Keratinocyte (primary cell): Measurements from ENCODE around the gene CYBB. TPM values are rescaled to one million over a fixed set of nuclear protein-coding genes. Genes with fewer than 3 reads are reported as not detected.

Experiments used
- DNase-seq: peaks from one replicate; pipeline ENCODE4 v3.0.0-alpha.2; 2011; ENCODE audit warnings: low read depth, missing footprints, low spot score
- FAIRE-seq: peaks from 2 replicates; lab custom pipeline; 2011; peaks lifted over from hg19 to GRCh38; lab: Jason Lieb, UNC
- H2AFZ ChIP-seq: 2 replicates; pipeline ENCODE4 v1.6.0; 2012; ENCODE audit warnings: low read length, control low read depth, inconsistent platforms; ENCODE audit not compliant: control insufficient read depth
- H3K27ac ChIP-seq: 2 replicates; pipeline ENCODE4 v1.5.1; 2011; ENCODE audit warnings: low read length; ENCODE audit not compliant: control insufficient read depth, insufficient read depth
- H3K27me3 ChIP-seq: 3 replicates; pipeline ENCODE4 v1.6.0; 2011; ENCODE audit warnings: low read length; ENCODE audit not compliant: control insufficient read depth, insufficient read depth; ENCODE audit errors: extremely low read depth
- H3K36me3 ChIP-seq, 2 experiments: 2 replicates in 1 of 2; 3 replicates in 1 of 2; pipeline ENCODE4 v1.5.1; 2011; ENCODE audit warnings: low read length in 2 of 2, mild to moderate bottlenecking in 1 of 2; ENCODE audit not compliant: control insufficient read depth in 2 of 2, insufficient read depth in 2 of 2; ENCODE audit errors: extremely low read depth in 1 of 2
- H3K4me1 ChIP-seq: 3 replicates; pipeline ENCODE4 v1.5.1; 2011; ENCODE audit warnings: low read length; ENCODE audit not compliant: control insufficient read depth, insufficient read depth; ENCODE audit errors: extremely low read depth
- H3K4me2 ChIP-seq: 3 replicates; pipeline ENCODE4 v1.6.0; 2011; ENCODE audit warnings: low read depth, low read length; ENCODE audit not compliant: control insufficient read depth, insufficient read depth; ENCODE audit errors: extremely low read depth
- H3K4me3 ChIP-seq, 3 experiments: fragments of 200-600 bp in 1 of 3; sonication (generic) in 1 of 3; 2 replicates in 2 of 3; 3 replicates in 1 of 3; pipeline ENCODE4 v1.5.1; 2011 to 2016; ENCODE audit warnings: low read length in 3 of 3, mild to moderate bottlenecking in 3 of 3, control low read depth in 2 of 3, inconsistent platforms in 1 of 3, low read depth in 1 of 3, mixed read lengths in 1 of 3, mixed run types in 1 of 3, moderate library complexity in 1 of 3; ENCODE audit not compliant: control insufficient read depth in 2 of 3, insufficient read depth in 2 of 3; ENCODE audit errors: extremely low read depth in 1 of 3
- H3K79me2 ChIP-seq: 2 replicates; pipeline ENCODE4 v1.6.0; 2012; ENCODE audit warnings: low read length; ENCODE audit not compliant: control insufficient read depth, insufficient read depth
- H3K9ac ChIP-seq: 3 replicates; pipeline ENCODE4 v1.6.0; 2011; ENCODE audit warnings: low read length; ENCODE audit not compliant: control insufficient read depth, insufficient read depth; ENCODE audit errors: extremely low read depth
- H3K9me1 ChIP-seq: 3 replicates; pipeline ENCODE4 v1.6.0; 2011; ENCODE audit warnings: low read length; ENCODE audit not compliant: control insufficient read depth, insufficient read depth; ENCODE audit errors: extremely low read depth
- H3K9me3 ChIP-seq: 2 replicates; pipeline ENCODE4 v1.5.1; 2012; ENCODE audit warnings: low read depth, low read length; ENCODE audit not compliant: control insufficient read depth
- H4K20me1 ChIP-seq: 3 replicates; pipeline ENCODE4 v1.6.0; 2011; ENCODE audit warnings: low read length; ENCODE audit not compliant: control insufficient read depth, insufficient read depth; ENCODE audit errors: extremely low read depth
- EZH2 ChIP-seq: IDR thresholded peaks from one replicate; pipeline ENCODE4 v1.6.1; 2012; ENCODE audit warnings: inconsistent platforms, mild to moderate bottlenecking, low read length, moderate library complexity
- dilution Hi-C: fragments of 300-500 bp; cut with MboI; formaldehyde crosslinking; loops from one replicate; pipeline ENCODE4 v1.7.0; 2020; ENCODE audit warnings: low sequenced_read_pairs; ENCODE audit not compliant: extremely low pct_ligation_motif_present
- polyA plus RNA-seq, 5 experiments: library from polyadenylated mRNA; depleted of rRNA in 3 of 5; stranded (reverse) in 3 of 5; stranded (forward) in 1 of 5; unstranded in 1 of 5; fragments of >200 nt; gene quantifications; 1 replicate in 1 of 5; 2 replicates in 3 of 5; 3 replicates in 1 of 5; pipeline versions ENCODE4 v1.2.1 to v1.2.3, GENCODE V29; 2011 to 2012; ENCODE audit warnings: missing spikeins in 2 of 5, low read depth in 1 of 5, low replicate concordance in 1 of 5
- TF ChIP-seq, protein P1 (sequence below), 3 experiments: IDR thresholded peaks in 1 of 3; conservative IDR thresholded peaks in 1 of 3; optimal IDR thresholded peaks in 1 of 3; 2 replicates in 2 of 3; 3 replicates in 1 of 3; pipeline versions ENCODE3 to v1.5.1; 2011; ENCODE audit warnings: low read length in 3 of 3, mild to moderate bottlenecking in 3 of 3, moderate library complexity in 2 of 3, control low read depth in 1 of 3, inconsistent platforms in 1 of 3; ENCODE audit not compliant: insufficient read depth in 2 of 3; ENCODE audit errors: extremely low read depth in 1 of 3

Gene CYBB
- polyA plus RNA-seq, 1 donor (not counting 4 experiments of a cell fraction or from before 2014, with no cell fraction given): 0.03 TPM

GRCh38 chrX:37745835-37746217 lies 34.0 kb upstream of the CYBB start:
- dilution Hi-C loops: no loop called here
- Histone ChIP-seq H3K9me1 (no peaks in the 10 kb centered on the region), H3K4me3 (no peak overlapping the region), H3K27ac (no peak overlapping the region), H3K4me1 (no peaks in the 10 kb centered on the region), H3K9ac (no peak overlapping the region), H3K27me3 (no peaks in the 10 kb centered on the region), H3K36me3 (no peaks in the 10 kb centered on the region), H3K79me2 (no peaks in the 10 kb centered on the region), H3K9me3 (no peaks in the 10 kb centered on the region), H2AFZ (no peak overlapping the region), H4K20me1 (no peaks in the 10 kb centered on the region), H3K4me2 (no peak overlapping the region)
- TF ChIP-seq, protein P1, sequence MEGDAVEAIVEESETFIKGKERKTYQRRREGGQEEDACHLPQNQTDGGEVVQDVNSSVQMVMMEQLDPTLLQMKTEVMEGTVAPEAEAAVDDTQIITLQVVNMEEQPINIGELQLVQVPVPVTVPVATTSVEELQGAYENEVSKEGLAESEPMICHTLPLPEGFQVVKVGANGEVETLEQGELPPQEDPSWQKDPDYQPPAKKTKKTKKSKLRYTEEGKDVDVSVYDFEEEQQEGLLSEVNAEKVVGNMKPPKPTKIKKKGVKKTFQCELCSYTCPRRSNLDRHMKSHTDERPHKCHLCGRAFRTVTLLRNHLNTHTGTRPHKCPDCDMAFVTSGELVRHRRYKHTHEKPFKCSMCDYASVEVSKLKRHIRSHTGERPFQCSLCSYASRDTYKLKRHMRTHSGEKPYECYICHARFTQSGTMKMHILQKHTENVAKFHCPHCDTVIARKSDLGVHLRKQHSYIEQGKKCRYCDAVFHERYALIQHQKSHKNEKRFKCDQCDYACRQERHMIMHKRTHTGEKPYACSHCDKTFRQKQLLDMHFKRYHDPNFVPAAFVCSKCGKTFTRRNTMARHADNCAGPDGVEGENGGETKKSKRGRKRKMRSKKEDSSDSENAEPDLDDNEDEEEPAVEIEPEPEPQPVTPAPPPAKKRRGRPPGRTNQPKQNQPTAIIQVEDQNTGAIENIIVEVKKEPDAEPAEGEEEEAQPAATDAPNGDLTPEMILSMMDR (optimal IDR thresholded peaks at IDR 0.05 in 1 of 3, IDR thresholded peaks at IDR 0.05 in 1 of 3, conservative IDR thresholded peaks at IDR 0.05 in 1 of 3; ENCODE audit: extremely low read depth in 1 of 3, insufficient read depth in 2 of 3, low read length in 3 of 3): no peak
- TF ChIP-seq EZH2: no peak
- no peak for DNase-seq
- FAIRE-seq: no peak

GRCh38 chrX:37746218-37746941 lies 33.5 kb upstream of the CYBB start:
- Histone ChIP-seq H4K20me1 (no peaks in the 10 kb centered on the region), H3K4me3 (no peak overlapping the region), H3K4me2 (no peak overlapping the region), H3K79me2 (no peaks in the 10 kb centered on the region), H2AFZ (no peak overlapping the region), H3K9me3 (no peaks in the 10 kb centered on the region), H3K4me1 (no peaks in the 10 kb centered on the region), H3K9me1 (no peaks in the 10 kb centered on the region), H3K27me3 (no peaks in the 10 kb centered on the region), H3K9ac (no peak overlapping the region), H3K36me3 (no peaks in the 10 kb centered on the region), H3K27ac (no peak overlapping the region)
- dilution Hi-C loops: no loop called here
- TF ChIP-seq, protein P1 (optimal IDR thresholded peaks at IDR 0.05 in 1 of 3, IDR thresholded peaks at IDR 0.05 in 1 of 3, conservative IDR thresholded peaks at IDR 0.05 in 1 of 3; ENCODE audit: extremely low read depth in 1 of 3, insufficient read depth in 2 of 3, low read length in 3 of 3): no peak
- no peak for TF ChIP-seq EZH2
- DNase-seq: no peak
- FAIRE-seq: no peak
